GM21528 (cell line): ENCODE data around the gene MEF2C.

Experiments
- ATAC-seq: cut with Tn5 transposase; IDR thresholded peaks from one replicate; pipeline ENCODE4 v1.9.1; 2021; ENCODE audit warnings: mild to moderate bottlenecking, moderate library complexity; ENCODE audit not compliant: unreplicated experiment, low FRiP score

MEF2C gene

GRCh38 chr5:88667496-88668201 lies 215.3 kb downstream of the MEF2C start:
- ATAC-seq = peak; percentile 14
